Fibroblast of mammary gland (primary cell): Measurements from ENCODE around the gene SHKBP1.

ENCODE experiments used
- DNase-seq: peaks from one replicate; pipeline ENCODE4 v3.0.0-alpha.2; 2010; ENCODE audit warnings: low read depth
- H3K4me3 ChIP-seq: 2 replicates; pipeline ENCODE4 v1.5.1; 2011; ENCODE audit warnings: low read depth, mild to moderate bottlenecking, low read length, moderate library complexity; ENCODE audit not compliant: control insufficient read depth
- TF ChIP-seq, protein P1 (sequence below): conservative IDR thresholded peaks from 2 replicates; pipeline ENCODE4 v1.5.1; 2011; ENCODE audit warnings: low read depth, low read length, inconsistent platforms; ENCODE audit not compliant: control insufficient read depth, insufficient read depth

The SHKBP1 gene

GRCh38 chr19:40612831-40613689, 36.4 kb downstream of the SHKBP1 start:
- DNase-seq, result peak; percentile 38
- peak overlapping the region; percentile 77 for H3K4me3 ChIP-seq
- TF ChIP-seq, protein P1, sequence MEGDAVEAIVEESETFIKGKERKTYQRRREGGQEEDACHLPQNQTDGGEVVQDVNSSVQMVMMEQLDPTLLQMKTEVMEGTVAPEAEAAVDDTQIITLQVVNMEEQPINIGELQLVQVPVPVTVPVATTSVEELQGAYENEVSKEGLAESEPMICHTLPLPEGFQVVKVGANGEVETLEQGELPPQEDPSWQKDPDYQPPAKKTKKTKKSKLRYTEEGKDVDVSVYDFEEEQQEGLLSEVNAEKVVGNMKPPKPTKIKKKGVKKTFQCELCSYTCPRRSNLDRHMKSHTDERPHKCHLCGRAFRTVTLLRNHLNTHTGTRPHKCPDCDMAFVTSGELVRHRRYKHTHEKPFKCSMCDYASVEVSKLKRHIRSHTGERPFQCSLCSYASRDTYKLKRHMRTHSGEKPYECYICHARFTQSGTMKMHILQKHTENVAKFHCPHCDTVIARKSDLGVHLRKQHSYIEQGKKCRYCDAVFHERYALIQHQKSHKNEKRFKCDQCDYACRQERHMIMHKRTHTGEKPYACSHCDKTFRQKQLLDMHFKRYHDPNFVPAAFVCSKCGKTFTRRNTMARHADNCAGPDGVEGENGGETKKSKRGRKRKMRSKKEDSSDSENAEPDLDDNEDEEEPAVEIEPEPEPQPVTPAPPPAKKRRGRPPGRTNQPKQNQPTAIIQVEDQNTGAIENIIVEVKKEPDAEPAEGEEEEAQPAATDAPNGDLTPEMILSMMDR, result no peak

GRCh38 chr19:40613690-40614621, 37.3 kb downstream of the SHKBP1 start:
- TF ChIP-seq, protein P1, result no peak
- H3K4me3 ChIP-seq, result peak overlapping the region; percentile 77
- DNase-seq, result peak; percentile 82

GRCh38 chr19:40614622-40615411, 38.1 kb downstream of the SHKBP1 start:
- peak overlapping the region; percentile 77 for H3K4me3 ChIP-seq
- DNase-seq, result peak; percentile 98
- TF ChIP-seq, protein P1, result no peak

GRCh38 chr19:40616178-40616577, 39.5 kb downstream of the SHKBP1 start:
- TF ChIP-seq, protein P1, result no peak
- no peak overlapping the region for H3K4me3 ChIP-seq
- DNase-seq, result no peak

- TF ChIP-seq, protein P1, result no peak
- H3K4me3 ChIP-seq, result no peak overlapping the region
These were observed 40.3 kb downstream of the SHKBP1 start for GRCh38 chr19:40616941-40617340.

DNA sequence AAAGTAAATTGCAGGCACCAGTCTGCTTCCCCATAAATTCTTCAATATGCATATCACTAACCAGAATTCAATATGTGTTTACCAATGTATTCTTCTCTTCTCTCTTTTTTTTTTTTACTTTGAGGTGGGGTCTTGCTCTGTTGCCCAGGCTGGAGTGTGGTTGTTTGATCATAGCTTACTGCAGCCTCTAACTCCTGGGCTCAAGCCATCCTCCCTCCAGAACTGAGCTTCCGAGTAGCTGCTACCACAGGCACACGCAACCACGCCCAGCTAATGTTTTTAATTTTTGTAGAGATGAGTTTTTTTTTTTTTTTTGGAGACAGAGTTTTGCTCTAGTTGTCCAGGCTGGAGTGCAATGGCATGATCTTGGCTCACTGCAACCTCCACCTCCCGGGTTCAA, 41.3 kb downstream of the SHKBP1 start:
- TF ChIP-seq, protein P1, result no peak
- DNase-seq, result no peak

More at GRCh38 chr19:40616941-40617340, 40.3 kb downstream of the SHKBP1 start:
- no peak for DNase-seq

More for the DNA sequence above, 41.3 kb downstream of the SHKBP1 start:
- H3K4me3 ChIP-seq, result no peak overlapping the region
